H54 (cell line): ENCODE data around the gene XPNPEP3.
"Not testable (repeated sequence)": the region's sequence is repeated elsewhere in the genome, so short reads cannot be mapped to it uniquely, and the experiment has no call there.

Experiments used
- DNase-seq: peaks from one replicate; pipeline ENCODE4 v3.0.0; 2011; ENCODE audit warnings: low spot score, mixed read lengths; ENCODE audit not compliant: insufficient read length
- FAIRE-seq: peaks from 3 replicates; lab custom pipeline; 2011; peaks lifted over from hg19 to GRCh38; lab: Jason Lieb, UNC
- POLR2A ChIP-seq: IDR thresholded peaks from 2 replicates; pipeline ENCODE4 v1.6.1; 2011; ENCODE audit warnings: low read depth, mild to moderate bottlenecking, low read length

The XPNPEP3 gene

GRCh38 chr22:40876907-40877306 is 20.0 kb downstream of the XPNPEP3 start:
- FAIRE-seq (no peak), DNase-seq (no peak)
- TF ChIP-seq POLR2A: no peak

GRCh38 chr22:40877488-40877887 is 20.5 kb downstream of the XPNPEP3 start:
- FAIRE-seq (no peak), DNase-seq (no peak)
- TF ChIP-seq POLR2A: no peak

GRCh38 chr22:40878922-40879321 is 22.0 kb downstream of the XPNPEP3 start:
- TF ChIP-seq POLR2A: no peak
- no peak for FAIRE-seq

GRCh38 chr22:40889116-40889515 is 32.2 kb downstream of the XPNPEP3 start:
- FAIRE-seq (no peak), DNase-seq (no peak)
- no peak for TF ChIP-seq POLR2A

More at GRCh38 chr22:40878922-40879321, 22.0 kb downstream of the XPNPEP3 start:
- DNase-seq: no peak

- FAIRE-seq (no peak), DNase-seq (no peak)
- no peak for TF ChIP-seq POLR2A
Measured at GRCh38 chr22:40890881-40891280, 33.9 kb downstream of the XPNPEP3 start.

GRCh38 chr22:40894417-40894816 is 37.5 kb downstream of the XPNPEP3 start:
- FAIRE-seq: no peak
- no peak for TF ChIP-seq POLR2A

GRCh38 chr22:40898850-40899357 is 42.0 kb downstream of the XPNPEP3 start:
- TF ChIP-seq POLR2A: no peak
- peak; percentile 78 for FAIRE-seq
- DNase-seq: peak; percentile 6

More at GRCh38 chr22:40894417-40894816, 37.5 kb downstream of the XPNPEP3 start:
- DNase-seq: no peak

- no peak for TF ChIP-seq POLR2A
- no peak for FAIRE-seq
- no peak for DNase-seq
Measured at GRCh38 chr22:40904101-40904500, 47.2 kb downstream of the XPNPEP3 start.

- no peak for FAIRE-seq
- TF ChIP-seq POLR2A: no peak
- no peak for DNase-seq
Measured at GRCh38 chr22:40908895-40909294, 51.9 kb downstream of the XPNPEP3 start.

GRCh38 chr22:40911772-40912171 is 54.8 kb downstream of the XPNPEP3 start:
- no peak for TF ChIP-seq POLR2A
- DNase-seq (no peak), FAIRE-seq (no peak)

GRCh38 chr22:40912987-40913386 is 56.0 kb downstream of the XPNPEP3 start:
- FAIRE-seq, DNase-seq: not testable (repeated sequence)

GRCh38 chr22:40919446-40919845 is 62.5 kb downstream of the XPNPEP3 start:
- no peak for TF ChIP-seq POLR2A
- FAIRE-seq (no peak), DNase-seq (no peak)

- no peak for TF ChIP-seq POLR2A
- DNase-seq: no peak
- no peak for FAIRE-seq
Measured at GRCh38 chr22:40920526-40920925, 63.6 kb downstream of the XPNPEP3 start.

- no peak for TF ChIP-seq POLR2A
- DNase-seq: peak; percentile 12
- no peak for FAIRE-seq
Measured at GRCh38 chr22:40922484-40923303, 65.7 kb downstream of the XPNPEP3 start.

- DNase-seq (no peak), FAIRE-seq (no peak)
- TF ChIP-seq POLR2A: no peak
Measured at GRCh38 chr22:40928657-40929056, 71.7 kb downstream of the XPNPEP3 start.
